SK-N-MC (cell line): ENCODE results near the gene CCDC110.

Source experiments
- EZH2 ChIP-seq: fragments of 200-600 bp; sonication (generic); IDR thresholded peaks from one replicate; pipeline ENCODE4 v1.6.1; 2017; ENCODE audit warnings: antibody characterized with exemption
- POLR2AphosphoS5 ChIP-seq: IDR thresholded peaks from 2 replicates; pipeline ENCODE4 v1.6.1; 2012; ENCODE audit warnings: mild to moderate bottlenecking, low read depth, low read length, borderline replicate concordance

- TF ChIP-seq POLR2AphosphoS5 (no peak), EZH2 (no peak)
Measured at GRCh38 chr4:185481401-185481800, 9.9 kb upstream of the CCDC110 start.
